ENCODE data around the gene HSD11B1.

DNA sequence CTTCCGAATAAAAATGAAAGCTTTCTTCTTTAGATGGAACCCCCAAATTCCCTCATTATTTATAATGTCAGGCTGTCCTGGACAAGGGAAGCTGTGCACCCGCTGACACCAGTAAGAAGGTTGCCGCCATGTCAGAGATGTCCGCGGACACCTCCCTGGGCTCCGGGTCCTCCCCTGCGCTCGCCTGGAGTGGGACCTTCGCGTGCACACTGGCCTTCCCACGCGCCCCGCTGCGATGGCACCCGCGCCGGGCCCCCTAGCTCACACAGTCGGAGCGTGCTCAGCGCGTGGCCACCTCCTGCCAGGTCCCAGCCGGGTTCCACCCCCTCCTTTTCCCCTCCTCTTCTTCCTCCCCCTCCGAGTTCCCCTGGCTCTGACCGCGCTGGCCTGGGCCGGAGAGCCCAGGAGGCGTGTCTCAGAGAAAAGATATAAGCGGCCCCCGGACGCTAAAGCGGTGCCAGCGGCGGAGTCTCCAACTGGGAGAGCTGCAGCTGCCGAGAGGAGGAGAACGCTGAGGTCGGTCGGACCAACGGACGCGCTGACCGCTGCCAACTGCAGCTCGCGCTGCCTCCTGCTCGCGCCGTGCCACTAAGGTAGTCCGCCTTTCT, 29.6 kb upstream of the HSD11B1 start, which contains the start of gene G0S2:
- TF ChIP-seq, protein P1, sequence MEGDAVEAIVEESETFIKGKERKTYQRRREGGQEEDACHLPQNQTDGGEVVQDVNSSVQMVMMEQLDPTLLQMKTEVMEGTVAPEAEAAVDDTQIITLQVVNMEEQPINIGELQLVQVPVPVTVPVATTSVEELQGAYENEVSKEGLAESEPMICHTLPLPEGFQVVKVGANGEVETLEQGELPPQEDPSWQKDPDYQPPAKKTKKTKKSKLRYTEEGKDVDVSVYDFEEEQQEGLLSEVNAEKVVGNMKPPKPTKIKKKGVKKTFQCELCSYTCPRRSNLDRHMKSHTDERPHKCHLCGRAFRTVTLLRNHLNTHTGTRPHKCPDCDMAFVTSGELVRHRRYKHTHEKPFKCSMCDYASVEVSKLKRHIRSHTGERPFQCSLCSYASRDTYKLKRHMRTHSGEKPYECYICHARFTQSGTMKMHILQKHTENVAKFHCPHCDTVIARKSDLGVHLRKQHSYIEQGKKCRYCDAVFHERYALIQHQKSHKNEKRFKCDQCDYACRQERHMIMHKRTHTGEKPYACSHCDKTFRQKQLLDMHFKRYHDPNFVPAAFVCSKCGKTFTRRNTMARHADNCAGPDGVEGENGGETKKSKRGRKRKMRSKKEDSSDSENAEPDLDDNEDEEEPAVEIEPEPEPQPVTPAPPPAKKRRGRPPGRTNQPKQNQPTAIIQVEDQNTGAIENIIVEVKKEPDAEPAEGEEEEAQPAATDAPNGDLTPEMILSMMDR (IDR thresholded peaks at IDR 0.05) = no peak
- TF ChIP-seq POLR2AphosphoS5 (IDR thresholded peaks at IDR 0.05) = peak; percentile 73 to 81
- peak in 1 of 4 donors; percentile 73 for TF ChIP-seq POLR2A (IDR thresholded peaks at IDR 0.05)

Measured in upper lobe of left lung (tissue), 4 donors.